CD4-positive, alpha-beta memory T cell (primary cell): ENCODE data around the gene SBK2. TPM values are rescaled to one million over a fixed set of nuclear protein-coding genes. Genes with fewer than 3 reads are reported as not detected.

Experiments
- CTCF ChIA-PET: fragments of 350-600 bp; sonication (Branson Sonifier 250); formaldehyde crosslinking; loops from one replicate; lab custom pipeline; 2021; ENCODE audit warnings: inconsistent platforms; ENCODE audit not compliant: partially characterized antibody; lab: Charles Lee
- POLR2A ChIA-PET: fragments of 350-600 bp; sonication (Branson Sonifier 250); formaldehyde crosslinking; loops from one replicate; lab custom pipeline; 2021; ENCODE audit not compliant: partially characterized antibody; lab: Charles Lee
- DNase-seq, 5 donors: peaks; one replicate each; pipeline versions ENCODE4 v3.0.0 to v3.0.0-alpha.2; 2020 to 2022; ENCODE audit warnings: mixed read lengths in 1 of 5
- H3K27ac ChIP-seq: one replicate; pipeline ENCODE4 v1.7.0; 2013; ENCODE audit warnings: low read depth, low read length
- H3K27me3 ChIP-seq: 2 replicates; pipeline ENCODE4 v1.7.0; 2013; ENCODE audit warnings: mild to moderate bottlenecking, low read length, moderate library complexity; ENCODE audit not compliant: insufficient read depth
- H3K36me3 ChIP-seq: 2 replicates; pipeline ENCODE4 v1.7.0; 2013; ENCODE audit warnings: mild to moderate bottlenecking, low read length, moderate library complexity; ENCODE audit not compliant: insufficient read depth
- H3K4me1 ChIP-seq: 2 replicates; pipeline ENCODE4 v1.7.0; 2013; ENCODE audit warnings: mild to moderate bottlenecking, low read length, moderate library complexity; ENCODE audit not compliant: insufficient read depth
- H3K4me3 ChIP-seq, 2 donors: one replicate each; pipeline ENCODE4 v1.7.0; 2013; ENCODE audit warnings: low read length in 2 of 2, mild to moderate bottlenecking in 1 of 2
- H3K9me3 ChIP-seq, 2 donors: one replicate each; pipeline ENCODE4 v1.7.0; 2013; ENCODE audit warnings: low read length in 2 of 2, control low read depth in 1 of 2; ENCODE audit not compliant: control insufficient read depth in 1 of 2
- H3K27ac Mint-ChIP-seq, 7 donors: one replicate each; pipeline ENCODE4 v1.8.0; 2020 to 2021; ENCODE audit warnings: mixed read lengths in 7 of 7, mild to moderate bottlenecking in 6 of 7, inconsistent platforms in 3 of 7, moderate library complexity in 3 of 7
- H3K27me3 Mint-ChIP-seq, 2 donors: one replicate each; pipeline ENCODE4 v1.8.0; 2020 to 2021; ENCODE audit warnings: mixed read lengths in 2 of 2
- H3K36me3 Mint-ChIP-seq, 2 donors: one replicate each; pipeline ENCODE4 v1.8.0; 2020 to 2021; ENCODE audit warnings: mixed read lengths in 2 of 2, inconsistent platforms in 1 of 2, mild to moderate bottlenecking in 1 of 2
- H3K4me1 Mint-ChIP-seq, 4 donors: one replicate each; pipeline ENCODE4 v1.8.0; 2020 to 2021; ENCODE audit warnings: mixed read lengths in 4 of 4, mild to moderate bottlenecking in 1 of 4
- H3K4me3 Mint-ChIP-seq, 8 donors: one replicate each; pipeline ENCODE4 v1.8.0; 2020 to 2021; ENCODE audit warnings: mixed read lengths in 8 of 8, mild to moderate bottlenecking in 7 of 8, moderate library complexity in 6 of 8, inconsistent platforms in 3 of 8
- H3K9me3 Mint-ChIP-seq, 8 donors: one replicate each; pipeline ENCODE4 v1.8.0; 2020 to 2021; ENCODE audit warnings: mixed read lengths in 8 of 8, mild to moderate bottlenecking in 5 of 8, inconsistent platforms in 3 of 8, moderate library complexity in 1 of 8
- intact Hi-C: fragments of 100-400 bp; cut with micrococcal nuclease; formaldehyde crosslinking; loops from one replicate; pipeline ENCODE4 v1.15.1; 2023
- polyA plus RNA-seq, 2 donors: library from polyadenylated mRNA; unstranded; fragments of 300-500 nt; fragmentation: Illumina TruSeq; gene quantifications; one replicate each; pipeline ENCODE4 v1.2.3, GENCODE V29; 2021
- total RNA-seq, 2 experiments: library from RNA; stranded (reverse); gene quantifications; one replicate each; pipeline ENCODE4 v1.2.3, GENCODE V29; 2021

Gene SBK2
- total and polyA plus RNA-seq, 4 experiments from 2014 or later, result not detected

DNA sequence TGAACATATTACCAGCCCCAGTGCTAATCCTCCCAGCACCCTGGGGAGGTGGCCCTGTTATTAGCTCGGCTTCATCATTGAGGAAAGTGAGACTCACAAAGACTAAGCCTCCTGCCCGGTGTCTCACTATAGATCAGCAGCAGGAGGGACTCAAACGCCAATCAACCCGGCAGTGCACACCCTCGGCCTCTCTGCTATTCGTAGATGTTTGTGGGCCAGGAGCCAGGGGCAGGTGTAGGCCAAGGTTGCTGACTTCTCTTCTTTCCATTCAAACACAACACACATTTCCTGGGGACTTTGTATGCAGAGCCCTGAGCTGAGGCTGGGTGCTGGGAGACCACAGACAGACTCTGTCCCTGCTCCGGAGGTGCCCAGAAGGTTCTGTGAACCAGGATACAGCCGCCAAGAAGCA is 17.8 kb upstream of the SBK2 start:
- H3K27me3 ChIP-seq, result no peaks in the 10 kb centered on the region
- no peak overlapping the region for H3K27ac Mint-ChIP-seq
- POLR2A ChIA-PET, result no interaction called here
- peaks cover 9 to 11% of the 10 kb centered on the region in 2 donors for H3K27me3 Mint-ChIP-seq
- H3K9me3 ChIP-seq, result no peaks in the 10 kb centered on the region
- no peaks in the 10 kb centered on the region for H3K9me3 Mint-ChIP-seq
- H3K36me3 Mint-ChIP-seq, result no peaks in the 10 kb centered on the region
- CTCF ChIA-PET, result no interaction called here
- intact Hi-C loops, result no loop called here
- H3K4me3 Mint-ChIP-seq, result no peak overlapping the region
- H3K4me1 ChIP-seq, result no peaks in the 10 kb centered on the region
- no peaks in the 10 kb centered on the region for H3K36me3 ChIP-seq
- H3K4me1 Mint-ChIP-seq, result no peaks in the 10 kb centered on the region
- no peak overlapping the region for H3K27ac ChIP-seq
- DNase-seq, result no peak
- H3K4me3 ChIP-seq, result no peak overlapping the region

DNA sequence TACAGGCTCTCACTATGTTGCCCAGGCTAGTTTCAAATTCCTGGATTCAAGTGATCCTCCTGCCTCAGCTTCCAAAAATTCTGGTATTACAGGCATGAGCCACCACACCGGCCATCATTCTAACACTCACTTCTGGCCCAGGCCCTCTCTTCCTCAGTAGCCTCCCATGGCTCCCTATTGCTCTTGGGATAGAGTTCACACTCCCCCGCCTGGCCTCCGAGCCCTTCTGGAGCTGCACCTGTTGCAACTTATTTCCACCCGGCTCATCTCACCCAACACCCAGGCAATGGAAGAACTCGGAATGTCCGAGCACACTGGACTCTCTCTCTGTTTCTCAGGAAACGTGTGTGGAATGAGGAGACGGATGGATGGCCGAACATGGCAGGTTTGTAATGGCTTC is 17.4 kb upstream of the SBK2 start:
- no peaks in the 10 kb centered on the region for H3K9me3 Mint-ChIP-seq
- H3K36me3 Mint-ChIP-seq, result no peaks in the 10 kb centered on the region
- peak overlapping the region in 1 of 7 donors; percentile 52 for H3K27ac Mint-ChIP-seq
- no peak overlapping the region for H3K27ac ChIP-seq
- ChIA-PET CTCF (no interaction called here), POLR2A (no interaction called here)
- H3K4me3 Mint-ChIP-seq, result no peak overlapping the region
- H3K9me3 ChIP-seq, result no peaks in the 10 kb centered on the region
- no peaks in the 10 kb centered on the region for H3K27me3 ChIP-seq
- H3K4me3 ChIP-seq, result no peak overlapping the region
- H3K27me3 Mint-ChIP-seq, result peaks cover 9 to 14% of the 10 kb centered on the region in 2 donors
- no peaks in the 10 kb centered on the region for H3K36me3 ChIP-seq
- H3K4me1 ChIP-seq, result no peaks in the 10 kb centered on the region
- H3K4me1 Mint-ChIP-seq, result no peaks in the 10 kb centered on the region
- intact Hi-C loops, result no loop called here
- DNase-seq, result no peak

DNA sequence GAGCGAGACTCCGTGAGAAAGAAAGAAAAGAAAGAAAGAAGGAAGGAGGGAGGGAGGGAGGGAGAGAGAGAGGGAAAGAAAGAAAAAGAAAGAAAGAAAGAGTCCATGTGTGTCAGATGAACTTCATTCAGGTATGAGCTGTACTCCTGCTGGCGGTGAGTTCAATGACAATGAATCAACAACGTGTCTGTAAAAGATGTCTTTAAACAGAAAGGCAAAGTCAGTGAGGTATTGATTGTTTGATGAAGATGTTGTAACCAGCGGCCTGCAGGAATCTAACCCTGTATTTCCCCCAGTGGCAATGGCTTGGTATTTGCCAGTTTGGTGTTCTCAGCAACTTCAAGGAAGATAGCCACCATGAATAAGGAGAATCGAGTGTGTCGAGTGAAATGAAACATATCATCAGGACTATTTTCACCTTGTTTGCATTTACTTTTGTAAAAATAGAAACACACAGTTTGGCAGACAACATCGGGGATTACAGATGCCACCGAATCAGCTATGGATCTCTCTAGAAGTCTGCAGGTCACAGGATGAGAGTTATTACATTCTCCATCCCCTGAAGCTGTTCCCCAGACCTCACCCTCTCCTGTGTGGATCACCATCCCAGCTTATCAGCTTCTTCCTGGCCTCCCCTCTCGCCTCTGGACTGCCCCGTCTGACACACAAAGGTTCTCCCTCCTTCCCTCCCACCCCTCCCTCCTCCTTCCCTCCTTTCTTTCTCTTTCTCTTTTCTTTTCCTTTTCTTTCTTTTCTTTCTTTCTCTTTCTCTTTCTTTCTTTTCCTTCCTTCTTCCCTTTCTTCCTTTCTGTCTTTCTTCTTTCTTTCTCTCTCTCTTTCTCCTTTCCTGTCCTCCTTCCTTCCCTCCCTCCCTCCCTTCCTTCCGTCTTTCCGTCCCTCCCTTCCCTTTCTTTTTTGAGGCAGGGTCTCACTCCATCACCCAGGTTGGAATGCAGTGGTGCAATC is 16.6 kb upstream of the SBK2 start:
- Histone ChIP-seq H3K27ac (no peak overlapping the region), H3K9me3 (no peaks in the 10 kb centered on the region), H3K36me3 (no peaks in the 10 kb centered on the region), H3K4me1 (no peaks in the 10 kb centered on the region), H3K4me3 (no peak overlapping the region), H3K27me3 (no peaks in the 10 kb centered on the region)
- ChIA-PET CTCF (interaction anchor here (0.5 kb wide), 1 partner anchor 412 kb away, joined by 4 read pairs; no protein-coding TSS in a partner anchor), POLR2A (no interaction called here)
- DNase-seq, result no peak
- Mint-ChIP-seq H3K36me3 (no peaks in the 10 kb centered on the region), H3K4me1 (no peaks in the 10 kb centered on the region), H3K27me3 (peaks cover 9 to 14% of the 10 kb centered on the region in 2 donors), H3K9me3 (no peaks in the 10 kb centered on the region), H3K27ac (no peak overlapping the region), H3K4me3 (no peak overlapping the region)
- intact Hi-C loops, result no loop called here

DNA sequence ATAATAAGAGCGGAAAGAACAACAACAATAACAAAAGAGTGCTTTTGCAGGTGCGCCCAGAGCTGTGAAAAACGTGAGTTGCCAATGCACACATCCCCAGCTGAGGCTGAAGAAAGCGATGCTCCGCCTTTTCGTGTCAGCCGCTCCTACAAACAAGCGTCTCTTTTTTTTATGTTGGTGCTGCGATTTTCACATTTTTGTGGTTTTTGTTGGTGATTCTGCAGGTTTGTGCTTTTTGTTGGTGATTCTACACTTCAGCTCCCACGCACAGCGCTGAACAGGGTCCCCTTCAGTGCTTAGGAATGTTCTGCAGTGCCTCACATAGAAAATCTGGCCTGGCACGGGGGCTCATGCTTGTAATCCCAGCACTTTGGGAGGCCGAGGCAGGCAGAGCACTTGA is 15.7 kb upstream of the SBK2 start:
- DNase-seq, result no peak
- no peak overlapping the region for H3K4me3 ChIP-seq
- H3K36me3 ChIP-seq, result no peaks in the 10 kb centered on the region
- no peaks in the 10 kb centered on the region for H3K9me3 Mint-ChIP-seq
- peaks cover 13 to 21% of the 10 kb centered on the region in 2 donors for H3K27me3 Mint-ChIP-seq
- H3K27ac ChIP-seq, result no peak overlapping the region
- no peaks in the 10 kb centered on the region for H3K4me1 ChIP-seq
- no peaks in the 10 kb centered on the region for H3K36me3 Mint-ChIP-seq
- CTCF ChIA-PET, result interaction anchor here (0.7 kb wide), 1 partner anchor 394 kb away, joined by 4 read pairs; no protein-coding TSS in a partner anchor
- POLR2A ChIA-PET, result no interaction called here
- intact Hi-C loops, result no loop called here
- H3K27ac Mint-ChIP-seq, result no peak overlapping the region
- H3K27me3 ChIP-seq, result no peaks in the 10 kb centered on the region
- H3K4me3 Mint-ChIP-seq, result no peak overlapping the region
- no peaks in the 10 kb centered on the region for H3K4me1 Mint-ChIP-seq
- no peaks in the 10 kb centered on the region for H3K9me3 ChIP-seq

DNA sequence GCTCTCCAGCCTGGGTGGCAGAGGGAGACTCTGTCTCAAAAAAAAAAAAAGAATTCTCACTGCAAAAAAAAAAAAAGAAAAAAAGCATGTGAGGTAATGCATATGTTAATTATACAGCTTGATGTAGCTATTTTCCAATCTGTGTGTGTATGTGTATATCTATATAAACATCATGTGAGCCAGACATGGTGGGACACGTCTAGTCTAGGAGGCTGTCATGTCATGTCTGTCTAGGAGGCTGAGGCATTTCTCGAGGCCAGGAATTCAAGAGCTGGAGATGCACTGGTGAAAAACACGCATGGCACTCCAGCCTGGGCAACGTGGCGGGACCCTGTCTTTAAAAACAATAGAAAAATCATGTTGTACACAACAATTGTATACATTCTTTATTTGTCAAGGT is 15.3 kb upstream of the SBK2 start:
- peaks cover 15 to 22% of the 10 kb centered on the region in 2 donors for H3K27me3 Mint-ChIP-seq
- H3K4me1 Mint-ChIP-seq, result no peaks in the 10 kb centered on the region
- Histone ChIP-seq H3K4me3 (no peak overlapping the region), H3K9me3 (no peaks in the 10 kb centered on the region), H3K36me3 (no peaks in the 10 kb centered on the region), H3K4me1 (no peaks in the 10 kb centered on the region), H3K27ac (no peak overlapping the region), H3K27me3 (no peaks in the 10 kb centered on the region)
- H3K4me3 Mint-ChIP-seq, result no peak overlapping the region
- no peaks in the 10 kb centered on the region for H3K9me3 Mint-ChIP-seq
- intact Hi-C loops, result no loop called here
- no peaks in the 10 kb centered on the region for H3K36me3 Mint-ChIP-seq
- no peak for DNase-seq
- no peak overlapping the region for H3K27ac Mint-ChIP-seq
- ChIA-PET POLR2A (no interaction called here), CTCF (interaction anchor here (0.7 kb wide), 1 partner anchor 393 kb away, joined by 4 read pairs; no protein-coding TSS in a partner anchor)

DNA sequence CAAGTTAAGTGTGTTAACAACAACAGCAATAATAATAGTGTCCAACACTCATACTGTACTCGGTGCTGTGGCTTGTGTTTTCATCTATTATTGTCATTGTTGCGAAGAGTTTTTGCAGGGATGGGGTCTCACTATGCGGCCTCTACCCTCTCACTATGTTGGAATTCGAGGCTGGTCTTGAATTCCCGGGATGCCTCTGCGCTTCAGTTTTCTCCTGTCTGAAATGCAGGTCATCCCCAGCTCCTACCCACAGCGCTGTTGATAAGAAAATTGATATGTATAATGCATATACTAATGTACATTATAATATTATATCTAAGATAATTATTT is 13.4 kb upstream of the SBK2 start:
- intact Hi-C loops, result no loop called here
- ChIA-PET CTCF (no interaction called here), POLR2A (no interaction called here)
- no peaks in the 10 kb centered on the region for H3K4me1 Mint-ChIP-seq
- H3K36me3 ChIP-seq, result no peaks in the 10 kb centered on the region
- no peaks in the 10 kb centered on the region for H3K27me3 ChIP-seq
- no peaks in the 10 kb centered on the region for H3K9me3 Mint-ChIP-seq
- H3K4me3 ChIP-seq, result no peak overlapping the region
- no peak for DNase-seq
- peaks cover 20 to 28% of the 10 kb centered on the region in 2 donors for H3K27me3 Mint-ChIP-seq
- H3K27ac ChIP-seq, result no peak overlapping the region
- no peak overlapping the region for H3K27ac Mint-ChIP-seq
- no peak overlapping the region for H3K4me3 Mint-ChIP-seq
- no peaks in the 10 kb centered on the region for H3K9me3 ChIP-seq
- no peaks in the 10 kb centered on the region for H3K4me1 ChIP-seq
- H3K36me3 Mint-ChIP-seq, result no peaks in the 10 kb centered on the region

DNA sequence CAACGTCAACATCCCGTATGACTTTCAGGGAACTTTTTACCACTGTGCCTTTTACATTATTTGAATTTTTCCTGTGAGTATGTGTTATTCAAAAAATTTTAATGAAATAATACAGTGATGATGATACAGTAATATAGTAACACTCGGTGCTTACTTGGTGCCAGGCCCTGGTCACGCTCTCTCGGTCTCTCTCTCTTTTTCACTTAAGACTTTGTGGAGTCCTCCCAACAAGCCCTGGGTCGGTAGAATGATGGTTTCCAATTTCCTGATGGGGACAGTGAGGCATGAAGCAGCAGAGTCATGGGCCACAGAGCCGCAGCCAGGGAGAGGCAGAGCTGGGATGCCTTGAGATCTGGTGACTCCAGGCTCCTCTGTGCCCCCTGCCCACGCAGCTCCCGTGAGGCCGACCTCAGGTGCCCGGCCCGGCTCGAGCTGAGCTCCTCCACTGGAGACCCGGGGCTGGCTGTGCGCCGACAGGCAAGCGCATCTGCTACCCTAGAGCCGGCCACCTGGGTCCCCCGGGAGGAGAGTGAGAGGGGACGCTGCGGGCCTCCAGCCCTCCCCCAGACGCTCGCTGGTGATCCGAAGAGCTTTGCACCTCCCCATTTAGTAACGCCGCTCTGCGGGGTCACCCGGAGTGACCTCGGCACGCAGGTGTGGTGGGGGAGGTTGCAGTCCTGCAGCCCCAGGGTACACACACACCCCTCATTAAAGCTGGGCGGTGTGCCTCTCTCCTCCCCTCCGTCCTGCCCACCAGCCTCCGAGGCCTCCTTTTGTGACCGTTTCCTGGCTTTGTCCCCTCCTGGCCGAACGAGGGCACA is 12.8 kb upstream of the SBK2 start:
- H3K9me3 ChIP-seq, result no peaks in the 10 kb centered on the region
- CTCF ChIA-PET, result no interaction called here
- Mint-ChIP-seq H3K4me1 (no peaks in the 10 kb centered on the region), H3K27ac (no peak overlapping the region), H3K9me3 (no peaks in the 10 kb centered on the region), H3K4me3 (no peak overlapping the region), H3K36me3 (no peaks in the 10 kb centered on the region), H3K27me3 (peaks cover 20 to 30% of the 10 kb centered on the region in 2 donors)
- H3K27me3 ChIP-seq, result no peaks in the 10 kb centered on the region
- H3K4me1 ChIP-seq, result no peaks in the 10 kb centered on the region
- intact Hi-C loops, result no loop called here
- no peak overlapping the region for H3K27ac ChIP-seq
- POLR2A ChIA-PET, result no interaction called here
- DNase-seq, result no peak
- no peak overlapping the region for H3K4me3 ChIP-seq
- no peaks in the 10 kb centered on the region for H3K36me3 ChIP-seq
